ENCODE measurements around the gene DNAH2.

Gene DNAH2

DNA sequence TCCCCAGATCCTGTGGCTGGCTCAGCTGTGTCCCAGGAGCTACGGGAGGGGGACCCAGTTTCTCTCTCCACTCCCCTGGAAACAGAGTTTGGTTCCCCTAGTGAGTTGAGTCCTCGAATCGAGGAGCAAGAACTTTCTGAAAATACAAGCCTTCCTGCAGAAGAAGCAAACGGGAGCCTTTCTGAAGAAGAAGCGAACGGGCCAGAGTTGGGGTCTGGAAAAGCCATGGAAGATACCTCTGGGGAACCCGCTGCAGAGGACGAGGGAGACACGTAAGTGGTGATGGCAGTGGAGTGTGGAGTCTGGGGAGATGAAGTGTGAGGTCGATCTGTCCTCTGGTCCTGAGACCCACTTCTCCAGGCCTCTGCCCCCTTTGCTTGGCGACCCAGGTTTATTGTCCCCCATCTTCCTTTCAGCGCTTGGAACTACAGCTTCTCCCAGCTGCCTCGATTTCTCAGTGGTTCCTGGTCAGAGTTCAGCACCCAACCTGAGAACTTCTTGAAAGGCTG is 28.7 kb upstream of the DNAH2 start:
- TF ChIP-seq POLR2A (IDR thresholded peaks at IDR 0.05; ENCODE audit: low read depth, low read length): no peak
- DNase-seq (ENCODE audit: insufficient read length, low spot score) (no peak), FAIRE-seq (no peak)

DNA sequence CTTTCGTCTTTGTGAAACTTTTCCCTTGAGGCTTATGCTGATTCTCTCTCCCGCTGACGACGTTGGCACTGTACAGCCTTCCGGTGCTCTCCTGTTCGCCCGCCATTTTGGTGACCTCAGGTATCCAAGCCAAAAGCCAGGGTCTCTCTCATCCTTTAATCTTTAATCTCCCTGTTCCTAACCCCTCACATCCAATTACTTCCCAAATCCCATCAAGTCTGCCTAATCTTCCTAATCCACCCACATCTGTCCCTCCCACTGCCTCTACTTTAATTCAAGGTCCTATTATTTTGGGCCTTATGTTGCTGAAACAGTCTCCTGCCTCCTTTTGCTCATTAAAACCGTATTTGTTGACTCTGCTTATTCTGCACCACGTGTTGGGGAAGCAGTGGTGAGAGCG is 22.0 kb upstream of the DNAH2 start:
- no peak for FAIRE-seq

DNA sequence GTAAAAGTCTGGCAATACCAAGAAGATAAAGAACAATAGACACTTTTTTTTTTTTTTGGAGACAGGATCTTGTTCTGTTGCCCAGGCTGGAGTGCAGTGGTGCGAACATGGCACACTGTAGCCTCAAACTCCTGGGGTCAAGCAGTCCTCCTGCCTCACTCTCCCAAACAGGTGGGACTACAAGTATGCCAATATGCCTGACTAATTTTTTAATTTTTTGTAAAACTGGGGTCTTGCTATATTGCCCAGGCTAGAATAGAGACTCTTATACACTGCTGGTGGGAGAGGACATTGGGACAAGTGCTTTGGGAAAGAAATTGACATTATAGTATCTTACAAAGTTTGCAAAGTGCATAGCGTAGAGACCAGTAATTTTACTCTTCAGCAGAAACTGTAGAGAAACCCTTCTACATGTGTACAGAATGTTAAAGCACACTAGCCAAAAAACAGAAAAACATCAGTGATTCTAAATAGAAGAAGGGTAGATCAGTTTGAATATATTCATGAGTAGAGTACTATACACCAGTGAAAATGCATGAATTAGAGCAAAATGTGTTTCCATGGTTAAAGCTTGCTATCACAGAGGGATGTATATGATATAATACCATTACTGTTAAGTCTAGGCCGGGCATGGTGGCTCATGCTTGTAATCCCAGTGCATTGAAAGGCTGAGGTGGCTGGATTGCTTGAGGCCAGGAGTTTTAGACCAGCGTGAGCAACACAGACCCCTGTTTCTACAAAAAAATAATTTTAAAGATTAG is 19.5 kb upstream of the DNAH2 start:
- no peak for FAIRE-seq
- TF ChIP-seq POLR2A (IDR thresholded peaks at IDR 0.05; ENCODE audit: low read depth, low read length): no peak
- no peak for DNase-seq (ENCODE audit: insufficient read length, low spot score)

More for the DNA sequence above, 22.0 kb upstream of the DNAH2 start:
- TF ChIP-seq POLR2A (IDR thresholded peaks at IDR 0.05; ENCODE audit: low read depth, low read length): no peak
- DNase-seq (ENCODE audit: insufficient read length, low spot score): no peak

DNA sequence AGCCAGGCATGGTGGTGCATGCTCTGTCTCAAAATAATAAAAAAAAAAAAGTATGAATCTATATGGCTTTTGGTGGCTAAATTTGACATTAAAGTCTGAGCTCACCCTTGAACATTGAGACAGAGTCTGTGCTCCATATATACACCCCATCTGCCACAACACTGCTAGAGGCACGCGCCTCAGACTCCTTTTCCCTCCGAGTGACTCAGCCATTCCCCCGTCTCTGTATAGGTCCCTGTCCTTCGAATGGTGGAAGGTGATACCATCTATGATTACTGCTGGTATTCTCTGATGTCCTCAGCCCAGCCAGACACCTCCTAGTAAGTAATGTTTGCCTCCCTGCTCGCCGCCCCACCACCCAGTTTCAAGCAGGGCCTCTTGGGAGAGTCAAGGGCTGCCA is 17.0 kb upstream of the DNAH2 start:
- FAIRE-seq (no peak), DNase-seq (ENCODE audit: insufficient read length, low spot score) (no peak)
- no peak for TF ChIP-seq POLR2A (IDR thresholded peaks at IDR 0.05; ENCODE audit: low read depth, low read length)

DNA sequence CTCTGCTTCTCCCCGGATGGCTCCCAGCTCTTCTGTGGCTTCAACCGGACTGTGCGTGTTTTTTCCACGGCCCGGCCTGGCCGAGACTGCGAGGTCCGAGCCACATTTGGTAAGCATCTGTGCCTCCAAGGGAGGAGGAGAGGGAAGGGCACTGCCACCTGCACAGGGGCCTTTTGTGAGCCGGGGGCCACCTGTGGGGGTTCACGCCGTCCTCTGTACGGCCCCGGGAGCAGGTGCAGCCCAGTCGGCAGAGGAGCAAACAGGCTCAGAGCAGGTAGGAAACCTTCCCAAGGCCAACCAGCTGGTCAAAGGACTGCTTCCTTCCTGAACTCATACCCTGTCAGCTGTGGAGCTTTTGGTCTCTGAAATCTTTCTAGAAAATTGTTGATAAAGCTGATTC is 15.9 kb upstream of the DNAH2 start:
- no peak for TF ChIP-seq POLR2A (IDR thresholded peaks at IDR 0.05; ENCODE audit: low read depth, low read length)
- FAIRE-seq: no peak
- DNase-seq (ENCODE audit: insufficient read length, low spot score): no peak

DNA sequence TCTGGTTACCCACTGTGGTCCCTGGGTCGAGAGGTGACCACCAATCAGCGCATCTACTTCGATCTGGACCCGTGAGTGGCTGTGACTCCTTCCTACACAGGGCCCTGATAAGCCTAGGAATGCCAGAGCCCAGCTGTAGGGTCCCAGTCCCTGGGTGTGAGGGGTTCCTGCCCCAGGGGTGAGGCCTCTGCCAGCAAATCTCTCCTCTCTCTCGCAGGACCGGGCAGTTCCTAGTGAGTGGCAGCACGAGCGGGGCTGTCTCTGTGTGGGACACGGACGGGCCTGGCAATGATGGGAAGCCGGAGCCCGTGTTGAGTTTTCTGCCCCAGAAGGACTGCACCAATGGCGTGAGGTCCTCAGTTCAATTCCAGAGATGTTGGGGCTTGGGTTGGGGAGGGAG is 14.8 kb upstream of the DNAH2 start:
- TF ChIP-seq POLR2A (IDR thresholded peaks at IDR 0.05; ENCODE audit: low read depth, low read length): no peak
- FAIRE-seq (no peak), DNase-seq (ENCODE audit: insufficient read length, low spot score) (no peak)

DNA sequence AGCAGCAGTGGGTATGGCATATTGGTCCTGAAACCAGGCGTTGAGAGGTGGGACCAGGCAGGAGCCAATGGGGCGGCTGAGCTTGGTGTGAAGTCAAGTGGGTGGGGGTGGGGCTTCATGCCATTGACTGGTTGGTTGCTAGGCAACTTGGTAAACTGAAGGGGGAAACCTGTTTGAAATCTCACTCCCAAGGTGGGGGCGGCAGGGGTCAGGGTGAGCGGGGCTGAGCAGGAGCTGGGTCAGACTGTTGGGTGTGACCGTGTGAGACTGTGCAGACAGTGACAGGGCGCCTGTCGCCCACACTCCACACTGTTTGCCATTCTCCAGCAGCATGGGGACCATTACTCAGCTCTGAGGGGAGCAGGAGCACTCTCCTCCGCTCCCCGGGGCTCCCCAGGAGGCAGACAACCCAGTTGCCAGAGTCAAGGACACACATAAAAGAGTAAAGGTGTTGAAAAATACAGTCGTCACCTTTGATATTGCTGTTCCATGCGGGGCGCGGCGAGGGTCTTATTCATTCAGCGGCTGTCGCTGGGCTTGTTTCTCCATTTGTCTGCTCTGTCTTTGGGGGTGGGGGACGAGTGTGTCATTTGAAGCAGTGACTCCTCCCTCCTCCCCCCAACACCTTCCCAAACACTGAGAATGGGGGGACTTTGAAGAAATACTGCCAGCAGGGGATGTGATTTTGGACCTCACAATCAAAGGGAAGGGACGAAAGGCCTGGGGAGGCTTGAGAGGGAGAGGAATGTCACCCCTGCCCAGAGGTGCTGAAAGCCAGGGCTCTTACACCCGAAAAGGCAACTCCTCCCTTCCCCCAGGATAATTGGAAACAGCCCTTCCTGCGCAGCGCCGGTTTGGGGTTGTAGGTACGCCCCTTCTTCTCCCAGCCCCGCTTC is 13.7 kb upstream of the DNAH2 start:
- FAIRE-seq (no peak), DNase-seq (ENCODE audit: insufficient read length, low spot score) (no peak)
- TF ChIP-seq POLR2A (IDR thresholded peaks at IDR 0.05; ENCODE audit: low read depth, low read length): no peak

DNA sequence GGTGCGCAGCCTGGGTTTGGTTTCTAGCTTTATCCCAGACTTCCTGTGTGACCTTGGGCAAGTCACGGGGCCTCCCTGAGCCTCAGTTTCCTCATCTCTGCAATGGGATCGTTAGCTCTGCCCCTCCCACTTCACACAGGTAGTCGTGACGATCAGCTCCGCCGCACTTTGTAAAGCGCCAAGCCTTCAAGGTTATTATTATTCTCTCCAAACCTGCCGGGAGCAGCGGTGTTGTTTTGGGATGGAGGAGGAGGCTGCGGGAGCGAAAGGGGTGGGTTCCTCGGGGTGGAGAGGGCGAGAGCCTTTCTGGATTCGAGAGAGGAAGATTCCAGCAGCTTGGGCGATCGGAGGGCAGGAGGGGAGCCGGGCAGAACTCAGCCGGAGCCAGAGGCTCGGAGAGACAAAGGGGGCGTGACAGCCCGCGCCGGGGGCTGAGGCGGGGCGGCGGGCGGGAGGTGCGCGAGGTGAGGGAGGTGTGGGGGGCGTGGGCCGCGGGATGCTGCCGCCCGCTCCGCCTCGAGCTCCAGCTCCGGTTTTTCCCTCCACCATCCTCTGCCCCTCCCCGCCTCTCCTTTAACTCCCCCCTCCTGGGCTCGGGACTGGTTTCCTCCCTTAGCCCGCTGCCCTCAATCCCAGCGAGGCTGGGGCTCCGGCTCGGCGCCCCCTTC is 12.8 kb upstream of the DNAH2 start, which contains the start of gene EFNB3:
TSS of gene EFNB3 (plus strand) at position 602 of the 668 bp plus-strand sequence. CDS start 397 bp downstream, outside the sequence.
- FAIRE-seq (no peak), DNase-seq (ENCODE audit: insufficient read length, low spot score) (no peak)
- TF ChIP-seq POLR2A (IDR thresholded peaks at IDR 0.05; ENCODE audit: low read depth, low read length): no peak

DNA sequence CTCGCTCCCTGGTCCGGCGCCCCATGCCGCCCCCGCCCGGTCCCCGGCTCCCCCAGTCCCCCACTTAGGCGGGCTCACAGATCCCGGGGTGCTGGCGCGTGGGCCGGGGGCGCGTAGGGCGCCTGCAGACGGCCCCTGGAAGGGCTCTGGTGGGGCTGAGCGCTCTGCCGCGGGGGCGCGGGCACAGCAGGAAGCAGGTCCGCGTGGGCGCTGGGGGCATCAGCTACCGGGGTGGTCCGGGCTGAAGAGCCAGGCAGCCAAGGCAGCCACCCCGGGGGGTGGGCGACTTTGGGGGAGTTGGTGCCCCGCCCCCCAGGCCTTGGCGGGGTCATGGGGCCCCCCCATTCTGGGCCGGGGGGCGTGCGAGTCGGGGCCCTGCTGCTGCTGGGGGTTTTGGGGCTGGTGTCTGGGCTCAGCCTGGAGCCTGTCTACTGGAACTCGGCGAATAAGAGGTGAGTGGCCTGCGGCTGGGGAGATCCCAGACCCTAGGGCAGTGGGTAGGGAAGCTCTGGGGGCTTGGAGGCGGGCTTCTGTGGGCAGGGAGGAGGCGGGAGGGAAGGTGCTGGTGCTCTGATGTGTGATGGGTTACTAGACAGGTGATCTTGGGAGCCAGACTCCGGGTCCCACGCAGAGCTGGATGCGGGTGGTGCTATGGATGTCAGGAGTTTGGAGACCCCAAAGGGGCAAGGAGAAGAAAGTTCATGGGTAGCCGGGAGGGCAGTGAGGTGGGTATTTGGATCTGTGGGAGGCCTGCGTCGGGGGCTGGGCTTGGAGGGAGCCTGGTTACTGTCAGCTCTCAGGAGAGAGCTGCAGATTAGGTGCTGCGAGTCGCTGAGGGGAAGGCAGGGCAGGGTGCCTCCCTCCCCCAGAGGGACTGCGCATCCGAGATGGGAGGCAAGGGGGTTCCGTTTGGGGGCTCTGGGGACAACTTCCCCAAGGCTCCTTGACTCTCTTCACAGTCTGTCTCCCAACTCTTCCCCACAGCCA is 12.0 kb upstream of the DNAH2 start:
- no peak for DNase-seq (ENCODE audit: insufficient read length, low spot score)
- TF ChIP-seq POLR2A (IDR thresholded peaks at IDR 0.05; ENCODE audit: low read depth, low read length): no peak
- no peak for FAIRE-seq

DNA sequence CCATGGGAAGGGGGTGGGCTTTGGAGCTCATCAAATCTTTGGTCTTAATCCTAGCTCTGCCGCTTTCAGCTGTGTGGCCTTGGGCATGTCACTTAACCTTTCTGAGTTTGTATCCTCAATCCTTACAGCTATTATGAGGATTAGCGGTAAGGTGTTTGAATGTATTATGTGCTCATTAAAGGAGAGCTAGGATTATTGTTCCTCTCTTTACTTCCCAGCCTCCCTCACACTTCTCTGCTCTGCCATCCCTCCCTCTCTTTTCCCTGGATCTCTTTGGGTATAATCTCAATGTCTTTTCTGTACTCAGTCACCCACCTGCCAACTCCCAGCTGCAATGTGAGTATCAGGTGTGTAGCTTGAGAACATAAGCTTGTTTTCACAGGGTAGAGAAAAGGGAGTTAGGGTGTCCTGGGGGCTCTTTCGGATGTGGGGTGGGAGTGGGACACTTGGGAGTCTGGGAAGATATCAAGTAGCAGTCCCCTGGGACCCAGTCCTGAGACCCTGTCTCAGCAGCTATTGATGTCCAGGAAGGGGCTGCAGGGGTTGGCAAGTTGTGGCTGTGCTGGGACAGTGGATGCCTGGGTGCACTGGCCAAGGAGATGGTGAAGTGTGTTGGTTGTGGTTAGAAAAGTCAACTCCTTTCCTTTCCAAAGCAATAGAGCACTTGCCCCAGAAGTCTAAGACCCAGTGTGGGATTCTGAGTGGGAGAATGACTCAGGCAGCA is 10.8 kb upstream of the DNAH2 start:
- no peak for FAIRE-seq
- no peak for TF ChIP-seq POLR2A (IDR thresholded peaks at IDR 0.05; ENCODE audit: low read depth, low read length)
- DNase-seq (ENCODE audit: insufficient read length, low spot score): no peak

DNA sequence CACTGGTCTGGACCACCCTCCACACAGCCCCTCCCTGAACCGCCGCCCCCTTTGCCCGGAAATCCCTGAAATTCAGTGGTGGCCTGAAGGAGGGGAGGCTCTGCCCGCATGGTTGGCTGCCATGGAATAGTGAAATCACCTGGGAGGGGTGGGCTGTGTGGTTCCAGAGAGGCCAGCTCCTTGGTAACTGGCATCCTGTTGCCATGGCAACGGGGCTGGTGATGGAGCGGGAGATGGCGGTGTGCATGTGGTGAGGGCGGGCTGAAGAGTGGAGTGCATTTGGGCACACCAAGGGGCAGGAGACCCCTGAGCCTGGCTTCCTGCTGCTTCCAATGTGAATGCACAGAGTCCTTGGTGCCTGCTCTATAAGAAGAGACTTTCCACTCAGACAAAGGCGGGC is 10.1 kb upstream of the DNAH2 start:
- TF ChIP-seq POLR2A (IDR thresholded peaks at IDR 0.05; ENCODE audit: low read depth, low read length): no peak
- DNase-seq (ENCODE audit: insufficient read length, low spot score) (no peak), FAIRE-seq (no peak)

Measured in H54 (cell line).